Measurements from ENCODE around the gene BICDL2. TPM values are rescaled to one million over a fixed set of nuclear protein-coding genes. Genes with fewer than 3 reads are reported as not detected.

BICDL2 gene
- polyA plus RNA-seq, 2 of the 4 experiments (the other 2 are of a cell fraction): not detected

DNA sequence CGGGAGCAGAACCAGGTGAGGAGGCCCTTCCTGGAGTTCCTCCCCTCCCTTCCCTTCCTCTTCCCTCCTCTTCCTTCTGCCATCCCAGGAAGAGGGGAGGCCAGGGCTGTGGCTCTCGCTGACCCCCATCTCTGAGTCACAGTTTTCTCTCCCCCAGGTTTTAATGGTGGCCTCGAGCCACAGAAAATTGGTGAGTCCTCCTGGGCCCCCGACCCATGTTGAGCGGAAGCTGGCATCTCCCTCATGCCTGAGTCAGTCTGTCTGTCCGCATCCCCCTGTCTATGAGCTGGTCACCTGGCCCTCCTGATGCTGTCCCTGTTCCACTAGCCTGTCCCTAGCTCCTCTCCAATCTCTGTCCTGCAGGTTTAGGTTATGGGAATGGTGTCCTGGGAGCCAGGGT, 36.8 kb downstream of the BICDL2 start:
- no peak for TF ChIP-seq CEBPB (IDR thresholded peaks at IDR 0.05)
- TF ChIP-seq JUNB (IDR thresholded peaks at IDR 0.05): no peak
- no peak for TF ChIP-seq KDM5A (IDR thresholded peaks at IDR 0.05)
- no peak for TF ChIP-seq GATA3 (IDR thresholded peaks at IDR 0.05; ENCODE audit: borderline replicate concordance)
- no peak for TF ChIP-seq EP300 (IDR thresholded peaks at IDR 0.05)
- TF ChIP-seq JUN (IDR thresholded peaks at IDR 0.05): no peak
- TF ChIP-seq FOSL2 (IDR thresholded peaks at IDR 0.05): no peak
- TF ChIP-seq FOSL2 (CRISPR knock-in tag; IDR thresholded peaks at IDR 0.05): no peak
- TF ChIP-seq MAFK (IDR thresholded peaks at IDR 0.05; ENCODE audit: partially characterized antibody): no peak
- TF ChIP-seq, protein P1, sequence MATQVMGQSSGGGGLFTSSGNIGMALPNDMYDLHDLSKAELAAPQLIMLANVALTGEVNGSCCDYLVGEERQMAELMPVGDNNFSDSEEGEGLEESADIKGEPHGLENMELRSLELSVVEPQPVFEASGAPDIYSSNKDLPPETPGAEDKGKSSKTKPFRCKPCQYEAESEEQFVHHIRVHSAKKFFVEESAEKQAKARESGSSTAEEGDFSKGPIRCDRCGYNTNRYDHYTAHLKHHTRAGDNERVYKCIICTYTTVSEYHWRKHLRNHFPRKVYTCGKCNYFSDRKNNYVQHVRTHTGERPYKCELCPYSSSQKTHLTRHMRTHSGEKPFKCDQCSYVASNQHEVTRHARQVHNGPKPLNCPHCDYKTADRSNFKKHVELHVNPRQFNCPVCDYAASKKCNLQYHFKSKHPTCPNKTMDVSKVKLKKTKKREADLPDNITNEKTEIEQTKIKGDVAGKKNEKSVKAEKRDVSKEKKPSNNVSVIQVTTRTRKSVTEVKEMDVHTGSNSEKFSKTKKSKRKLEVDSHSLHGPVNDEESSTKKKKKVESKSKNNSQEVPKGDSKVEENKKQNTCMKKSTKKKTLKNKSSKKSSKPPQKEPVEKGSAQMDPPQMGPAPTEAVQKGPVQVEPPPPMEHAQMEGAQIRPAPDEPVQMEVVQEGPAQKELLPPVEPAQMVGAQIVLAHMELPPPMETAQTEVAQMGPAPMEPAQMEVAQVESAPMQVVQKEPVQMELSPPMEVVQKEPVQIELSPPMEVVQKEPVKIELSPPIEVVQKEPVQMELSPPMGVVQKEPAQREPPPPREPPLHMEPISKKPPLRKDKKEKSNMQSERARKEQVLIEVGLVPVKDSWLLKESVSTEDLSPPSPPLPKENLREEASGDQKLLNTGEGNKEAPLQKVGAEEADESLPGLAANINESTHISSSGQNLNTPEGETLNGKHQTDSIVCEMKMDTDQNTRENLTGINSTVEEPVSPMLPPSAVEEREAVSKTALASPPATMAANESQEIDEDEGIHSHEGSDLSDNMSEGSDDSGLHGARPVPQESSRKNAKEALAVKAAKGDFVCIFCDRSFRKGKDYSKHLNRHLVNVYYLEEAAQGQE (IDR thresholded peaks at IDR 0.05): no peak
- Histone ChIP-seq H3K9me3 (no peaks in the 10 kb centered on the region), H3K4me3 (no peak overlapping the region), H3K4me1 (peaks cover 8% of the 10 kb centered on the region; the same call in 2 of the 3 replicates), H3K27ac (no peak overlapping the region), H3K4me2 (no peak overlapping the region)
- FAIRE-seq (no peak), DNase-seq (ENCODE audit: low read depth in 1 of 2, low spot score in 1 of 2) (no peak), ATAC-seq (no peak)
- POLR2A ChIA-PET: interaction anchor here (9.6 kb wide), 1 partner anchor 22 kb away, joined by 107 read pairs; the partner anchor contains the start of genes HCFC1R1, THOC6 and TNFRSF12A
- CTCF ChIA-PET: interaction anchor here (1.0 to 14.8 kb wide), 6 partner anchors 8 to 81 kb away, joined by 3 to 214 read pairs (median 6); partner anchors contain the start of genes CLDN6, HCFC1R1, PKMYT1 and THOC6
- WGBS (ENCODE audit: missing lambda C conversion rate): 76% methylated on average over 6 of the region's 6 CpGs

DNA sequence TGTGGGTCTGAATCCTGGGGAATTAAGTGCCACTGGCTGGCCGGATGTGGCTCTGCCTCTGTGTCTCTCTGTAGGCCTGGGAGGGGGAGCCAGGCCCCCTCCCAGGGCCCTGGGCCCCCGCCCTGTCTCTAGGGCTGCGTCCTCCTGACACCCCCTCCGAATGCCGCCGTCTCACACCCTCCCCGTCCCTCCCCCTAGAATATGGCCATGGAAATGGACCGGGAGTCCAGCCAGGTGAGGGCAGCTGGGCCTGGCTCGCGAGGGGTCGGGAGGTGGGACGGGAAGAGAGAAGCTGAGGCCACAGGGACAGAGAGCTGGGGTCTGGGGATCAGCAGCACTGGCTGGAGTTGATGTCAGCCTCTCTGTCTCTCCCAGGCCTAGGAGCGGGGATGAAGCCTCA, 40.4 kb downstream of the BICDL2 start:
- no peak overlapping the region for H3K4me3 ChIP-seq
- CTCF ChIA-PET: interaction anchor here (0.7 to 1.8 kb wide), 5 partner anchors 12 to 91 kb away, joined by 3 to 5 read pairs (median 4); no protein-coding TSS in a partner anchor

More for the DNA sequence above, 40.4 kb downstream of the BICDL2 start:
- H3K4me1 ChIP-seq: peaks cover 7% of the 10 kb centered on the region; the same call in 2 of the 3 replicates
- no peak overlapping the region for H3K27ac ChIP-seq
- FAIRE-seq (no peak), ATAC-seq (no peak), DNase-seq (ENCODE audit: low read depth in 1 of 2, low spot score in 1 of 2) (no peak)
- no peaks in the 10 kb centered on the region for H3K9me3 ChIP-seq
- POLR2A ChIA-PET: no interaction called here
- TF ChIP-seq, protein P1 (IDR thresholded peaks at IDR 0.05): no peak
- TF ChIP-seq SREBF2 (IDR thresholded peaks at IDR 0.05): no peak
- no peak for TF ChIP-seq MAZ (IDR thresholded peaks at IDR 0.05; ENCODE audit: borderline replicate concordance, low read depth, low read length)
- no peak for TF ChIP-seq JUN (IDR thresholded peaks at IDR 0.05)
- TF ChIP-seq, protein P2, sequence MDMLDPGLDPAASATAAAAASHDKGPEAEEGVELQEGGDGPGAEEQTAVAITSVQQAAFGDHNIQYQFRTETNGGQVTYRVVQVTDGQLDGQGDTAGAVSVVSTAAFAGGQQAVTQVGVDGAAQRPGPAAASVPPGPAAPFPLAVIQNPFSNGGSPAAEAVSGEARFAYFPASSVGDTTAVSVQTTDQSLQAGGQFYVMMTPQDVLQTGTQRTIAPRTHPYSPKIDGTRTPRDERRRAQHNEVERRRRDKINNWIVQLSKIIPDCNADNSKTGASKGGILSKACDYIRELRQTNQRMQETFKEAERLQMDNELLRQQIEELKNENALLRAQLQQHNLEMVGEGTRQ (IDR thresholded peaks at IDR 0.05): no peak
- no peak for TF ChIP-seq EHMT2 (IDR thresholded peaks at IDR 0.05; ENCODE audit: low read depth)
- TF ChIP-seq, protein P3, sequence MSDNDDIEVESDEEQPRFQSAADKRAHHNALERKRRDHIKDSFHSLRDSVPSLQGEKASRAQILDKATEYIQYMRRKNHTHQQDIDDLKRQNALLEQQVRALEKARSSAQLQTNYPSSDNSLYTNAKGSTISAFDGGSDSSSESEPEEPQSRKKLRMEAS (IDR thresholded peaks at IDR 0.05): no peak
- no peak for TF ChIP-seq NFE2L2 (conservative IDR thresholded peaks at IDR 0.05; ENCODE audit: low read length)
- no peak for TF ChIP-seq KDM5A (IDR thresholded peaks at IDR 0.05)
- TF ChIP-seq FOXS1 (CRISPR knock-in tag; IDR thresholded peaks at IDR 0.05): no peak
- TF ChIP-seq TP53 (CRISPR knock-in tag; IDR thresholded peaks at IDR 0.05): no peak
- TF ChIP-seq FOSB (CRISPR knock-in tag; IDR thresholded peaks at IDR 0.05): no peak
- TF ChIP-seq RCOR1 (IDR thresholded peaks at IDR 0.05; ENCODE audit: low read depth, low read length): no peak
- H3K4me2 ChIP-seq: no peak overlapping the region
- 96% methylated on average over 4 of the region's 13 CpGs for WGBS (ENCODE audit: missing lambda C conversion rate)
